Kidney (tissue), 14 donors: ENCODE data around the gene MRC2. TPM values are rescaled to one million over a fixed set of nuclear protein-coding genes. Genes with fewer than 3 reads are reported as not detected.
A peak's percentile ranks its signal among the peaks of the same experiment; 100 is the strongest.

ENCODE experiments used
- DNase-seq, 5 donors: peaks; one replicate each; pipeline ENCODE4 v3.0.0-alpha.2; 2013 to 2020
- FAIRE-seq: peaks from 2 replicates; lab custom pipeline; 2012; peaks lifted over from hg19 to GRCh38; lab: Jason Lieb, UNC
- H3K27ac ChIP-seq, 2 donors: one replicate each; pipeline ENCODE4 v1.7.0; 2013; ENCODE audit warnings: low read depth in 2 of 2, low read length in 2 of 2, inconsistent platforms in 1 of 2
- H3K27me3 ChIP-seq: one replicate; pipeline ENCODE4 v1.7.1; 2013; ENCODE audit warnings: low read length, inconsistent platforms; ENCODE audit not compliant: control insufficient read depth, insufficient read depth
- H3K36me3 ChIP-seq, 3 donors: one replicate each; pipeline versions ENCODE4 v1.7.0 to v1.7.1; 2013; ENCODE audit warnings: low read length in 3 of 3, control low read depth in 1 of 3, inconsistent platforms in 1 of 3; ENCODE audit not compliant: insufficient read depth in 3 of 3, control insufficient read depth in 2 of 3
- H3K4me1 ChIP-seq, 3 donors: one replicate each; pipeline versions ENCODE4 v1.7.0 to v1.7.1; 2013; ENCODE audit warnings: low read length in 3 of 3, inconsistent platforms in 1 of 3, low read depth in 1 of 3; ENCODE audit not compliant: control insufficient read depth in 2 of 3, insufficient read depth in 2 of 3
- H3K4me3 ChIP-seq, 3 donors: one replicate each; pipeline versions ENCODE4 v1.7.0 to v1.8.1; 2013; ENCODE audit warnings: low read length in 3 of 3, control low read depth in 1 of 3, inconsistent platforms in 1 of 3
- H3K9ac ChIP-seq, 3 donors: one replicate each; pipeline versions ENCODE4 v1.7.0 to v1.7.1; 2013; ENCODE audit warnings: low read length in 3 of 3, control low read depth in 1 of 3, inconsistent platforms in 1 of 3
- H3K9me3 ChIP-seq, 3 donors: one replicate each; pipeline versions ENCODE4 v1.7.0 to v1.7.1; 2013; ENCODE audit warnings: low read length in 3 of 3, control low read depth in 1 of 3, inconsistent platforms in 1 of 3; ENCODE audit not compliant: control insufficient read depth in 2 of 3, insufficient read depth in 1 of 3
- CTCF ChIP-seq: IDR thresholded peaks from 3 replicates; pipeline ENCODE4 v1.5.1; 2012; ENCODE audit warnings: mild to moderate bottlenecking, moderate library complexity, borderline replicate concordance; ENCODE audit not compliant: insufficient read depth; ENCODE audit errors: extremely low read depth
- intact Hi-C: fragments of 100-400 bp; cut with DNase I; formaldehyde crosslinking; loops from one replicate; pipeline ENCODE4 v1.11.1; 2022
- polyA plus RNA-seq: library from polyadenylated mRNA; stranded (reverse); fragments of 350-450 nt; fragmentation: Illumina TruSeq; extraction: RNeasy Lipid Tissue Mini Kit (QIAGEN cat#74804); gene quantifications from one replicate; pipeline ENCODE4 v1.2.3, GENCODE V29; 2014; ENCODE audit warnings: low read depth, low replicate concordance; ENCODE audit not compliant: insufficient read depth
- total RNA-seq: library from RNA; stranded (reverse); fragmentation: NEBNext Ultra II Directional; extraction: Animal tissue kit (Norgen Biotek cat#: 25700); gene quantifications from one replicate; pipeline ENCODE4 v1.2.1, GENCODE V29; 2021
- donor health status: control.
- donor health status: control.
- donor health status: control.
- donor health status: control.
- donor health status: control.
- donor health status: DM: yes; HTN: yes; CAD: no.
- donor health status: Normal renal cell carcinoma (clear cell type).

Gene MRC2
- total and polyA plus RNA-seq, 2 donors from 2014 or later: 18.0 to 23.7 TPM

GRCh38 chr17:62649570-62649969 lies 22.1 kb downstream of the MRC2 start:
- FAIRE-seq (no peak), DNase-seq (peak in 1 of 5 donors; percentile 26)
- Histone ChIP-seq H3K36me3 (no peaks in the 10 kb centered on the region), H3K27ac (no peak overlapping the region), H3K9ac (no peak overlapping the region), H3K4me3 (no peak overlapping the region), H3K27me3 (no peaks in the 10 kb centered on the region), H3K9me3 (no peaks in the 10 kb centered on the region), H3K4me1 (peaks cover 0 to 8% (median 3%) of the 10 kb centered on the region in 3 donors)
- no peak for TF ChIP-seq CTCF
- intact Hi-C loops: no loop called here

- Histone ChIP-seq H3K9ac (no peak overlapping the region), H3K27me3 (no peaks in the 10 kb centered on the region), H3K36me3 (no peaks in the 10 kb centered on the region), H3K4me1 (peaks cover 0 to 8% (median 3%) of the 10 kb centered on the region in 3 donors), H3K9me3 (no peaks in the 10 kb centered on the region), H3K4me3 (no peak overlapping the region), H3K27ac (no peak overlapping the region)
- intact Hi-C loops: no loop called here
- no peak for DNase-seq
- FAIRE-seq: no peak
- TF ChIP-seq CTCF: no peak
Observed at GRCh38 chr17:62650587-62650986, 23.1 kb downstream of the MRC2 start.

- FAIRE-seq (no peak), DNase-seq (peak; percentile 70 to 93 (median 82))
- intact Hi-C loops: no loop called here
- peaks cover 0 to 8% (median 3%) of the 10 kb centered on the region in 3 donors for H3K4me1 ChIP-seq
- no peaks in the 10 kb centered on the region for H3K36me3 ChIP-seq
- no peaks in the 10 kb centered on the region for H3K9me3 ChIP-seq
- H3K9ac ChIP-seq: no peak overlapping the region
- peak overlapping the region; percentile 63 to 65 for H3K27ac ChIP-seq
- H3K4me3 ChIP-seq: peak overlapping the region; percentile 19 to 52 (median 26)
- TF ChIP-seq CTCF: no peak
- no peaks in the 10 kb centered on the region for H3K27me3 ChIP-seq
Observed at GRCh38 chr17:62652251-62653001, 25.0 kb downstream of the MRC2 start.
